Cardiac fibroblast (primary cell): ENCODE measurements around the gene EXOC6B.

Experiments used
- DNase-seq, 2 donors: peaks; one replicate each; pipeline versions ENCODE4 v3.0.0 to v3.0.0-alpha.2; 2010; ENCODE audit warnings: low read depth in 2 of 2
- H3K4me3 ChIP-seq, 2 donors: replicated peaks in 1 of 2; 1 replicate in 1 of 2; 2 replicates in 1 of 2; pipeline ENCODE4 v1.5.1; 2011; ENCODE audit warnings: low read depth in 2 of 2, low read length in 2 of 2, mild to moderate bottlenecking in 2 of 2, moderate library complexity in 1 of 2
- CTCF ChIP-seq: IDR thresholded peaks from one replicate; pipeline ENCODE4 v1.5.1; 2011; ENCODE audit warnings: low read depth, mild to moderate bottlenecking, low read length, inconsistent platforms

The EXOC6B gene

GRCh38 chr2:72813841-72814240, 12.0 kb downstream of the EXOC6B start:
- peak; percentile 55 to 62 for DNase-seq
- no peak overlapping the region for H3K4me3 ChIP-seq
- no peak for TF ChIP-seq CTCF

GRCh38 chr2:72810165-72810564, 15.7 kb downstream of the EXOC6B start:
- no peak for TF ChIP-seq CTCF
- no peak for DNase-seq
- no peak overlapping the region for H3K4me3 ChIP-seq

- TF ChIP-seq CTCF: no peak
- no peak overlapping the region for H3K4me3 ChIP-seq
- DNase-seq: no peak
These were observed 16.7 kb downstream of the EXOC6B start for GRCh38 chr2:72809095-72809494.

GRCh38 chr2:72806280-72806945, 19.4 kb downstream of the EXOC6B start:
- no peak for TF ChIP-seq CTCF
- DNase-seq: no peak
- no peak overlapping the region for H3K4me3 ChIP-seq

- DNase-seq: no peak
- H3K4me3 ChIP-seq: no peak overlapping the region
- no peak for TF ChIP-seq CTCF
These were observed 22.1 kb downstream of the EXOC6B start for GRCh38 chr2:72803626-72804320.

- peak; percentile 41 to 65 for DNase-seq
- no peak overlapping the region for H3K4me3 ChIP-seq
- TF ChIP-seq CTCF: no peak
These were observed 22.7 kb downstream of the EXOC6B start for GRCh38 chr2:72803151-72803550.
